HL-60 (cell line): ENCODE results near the gene ESRRA.

Experiments used
- GABPA ChIP-seq: IDR thresholded peaks from 2 replicates; pipeline ENCODE4 v1.6.1; 2012; ENCODE audit warnings: low read depth
- POLR2AphosphoS5 ChIP-seq: IDR thresholded peaks from 2 replicates; pipeline ENCODE4 v1.6.1; 2012; ENCODE audit warnings: low read depth
- SPI1 ChIP-seq: IDR thresholded peaks from 2 replicates; pipeline ENCODE4 v1.6.1; 2012; ENCODE audit warnings: low read depth, mild to moderate bottlenecking, borderline replicate concordance
- TF ChIP-seq, protein P1 (sequence below): IDR thresholded peaks from one replicate; pipeline ENCODE4 v1.5.1; 2011; ENCODE audit warnings: low read length, control low read depth, inconsistent platforms; ENCODE audit not compliant: insufficient read depth

GRCh38 chr11:64327993-64328392, 22.7 kb downstream of the ESRRA start:
- TF ChIP-seq SPI1 (no peak), POLR2AphosphoS5 (no peak), GABPA (no peak)
- TF ChIP-seq, protein P1, sequence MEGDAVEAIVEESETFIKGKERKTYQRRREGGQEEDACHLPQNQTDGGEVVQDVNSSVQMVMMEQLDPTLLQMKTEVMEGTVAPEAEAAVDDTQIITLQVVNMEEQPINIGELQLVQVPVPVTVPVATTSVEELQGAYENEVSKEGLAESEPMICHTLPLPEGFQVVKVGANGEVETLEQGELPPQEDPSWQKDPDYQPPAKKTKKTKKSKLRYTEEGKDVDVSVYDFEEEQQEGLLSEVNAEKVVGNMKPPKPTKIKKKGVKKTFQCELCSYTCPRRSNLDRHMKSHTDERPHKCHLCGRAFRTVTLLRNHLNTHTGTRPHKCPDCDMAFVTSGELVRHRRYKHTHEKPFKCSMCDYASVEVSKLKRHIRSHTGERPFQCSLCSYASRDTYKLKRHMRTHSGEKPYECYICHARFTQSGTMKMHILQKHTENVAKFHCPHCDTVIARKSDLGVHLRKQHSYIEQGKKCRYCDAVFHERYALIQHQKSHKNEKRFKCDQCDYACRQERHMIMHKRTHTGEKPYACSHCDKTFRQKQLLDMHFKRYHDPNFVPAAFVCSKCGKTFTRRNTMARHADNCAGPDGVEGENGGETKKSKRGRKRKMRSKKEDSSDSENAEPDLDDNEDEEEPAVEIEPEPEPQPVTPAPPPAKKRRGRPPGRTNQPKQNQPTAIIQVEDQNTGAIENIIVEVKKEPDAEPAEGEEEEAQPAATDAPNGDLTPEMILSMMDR, result no peak
